GM23338 (cell line): ENCODE measurements around the gene LMAN2L. TPM values are rescaled to one million over a fixed set of nuclear protein-coding genes. Genes with fewer than 3 reads are reported as not detected.

Experiments used
- ATAC-seq: fragments of 200-7000 bp; cut with Tn5 transposase; 3 replicates; pipeline ENCODE4 v1.9.1; 2020
- DNase-seq: peaks from one replicate; pipeline ENCODE4 v3.0.0-alpha.2; 2015; ENCODE audit warnings: low spot score
- H2AFZ ChIP-seq: fragments of 200-600 bp; sonication (generic); 2 replicates; pipeline ENCODE4 v1.8.0; 2016; ENCODE audit warnings: antibody characterized with exemption, mild to moderate bottlenecking, moderate library complexity
- H3F3A ChIP-seq: fragments of 200-600 bp; sonication (generic); replicated peaks from 2 replicates; pipeline ENCODE4 v1.8.0; 2017; ENCODE audit warnings: antibody characterized with exemption, mixed run types, low read depth
- H3K27ac ChIP-seq: fragments of 200-600 bp; sonication (generic); 2 replicates; pipeline ENCODE4 v1.6.1; 2016; ENCODE audit warnings: low read depth
- H3K27me3 ChIP-seq: fragments of 200-600 bp; sonication (generic); 2 replicates; pipeline ENCODE4 v1.8.0; 2016; ENCODE audit warnings: mild to moderate bottlenecking, mixed run types, moderate library complexity; ENCODE audit not compliant: insufficient read depth
- H3K36me3 ChIP-seq: fragments of 200-600 bp; sonication (generic); 2 replicates; pipeline ENCODE4 v1.8.0; 2016; ENCODE audit warnings: mild to moderate bottlenecking; ENCODE audit not compliant: insufficient read depth
- H3K4me1 ChIP-seq: fragments of 200-600 bp; sonication (generic); 2 replicates; pipeline ENCODE4 v1.8.0; 2016; ENCODE audit warnings: mild to moderate bottlenecking, moderate library complexity; ENCODE audit not compliant: insufficient read depth
- H3K4me2 ChIP-seq: fragments of 200-600 bp; sonication (generic); 2 replicates; pipeline ENCODE4 v1.7.1; 2017; ENCODE audit warnings: mixed run types
- H3K4me3 ChIP-seq: fragments of 200-600 bp; sonication (generic); 2 replicates; pipeline ENCODE4 v1.6.1; 2016; ENCODE audit warnings: mixed run types
- H3K79me2 ChIP-seq: fragments of 200-600 bp; sonication (generic); replicated peaks from 2 replicates; pipeline ENCODE4 v1.8.0; 2017; ENCODE audit warnings: mild to moderate bottlenecking; ENCODE audit not compliant: insufficient read depth
- H3K9me2 ChIP-seq: fragments of 200-600 bp; sonication (generic); 2 replicates; pipeline ENCODE4 v1.8.0; 2017; ENCODE audit not compliant: insufficient read depth
- H4K20me1 ChIP-seq: fragments of 200-600 bp; sonication (generic); replicated peaks from 2 replicates; pipeline ENCODE4 v1.8.0; 2017; ENCODE audit warnings: mild to moderate bottlenecking; ENCODE audit not compliant: insufficient read depth
- H3K27ac Mint-ChIP-seq: 2 replicates; pipeline ENCODE4 v1.8.0; 2020; ENCODE audit warnings: inconsistent platforms, mild to moderate bottlenecking, moderate library complexity, mixed read lengths
- H3K27me3 Mint-ChIP-seq: 3 replicates; pipeline ENCODE4 v1.8.0; 2022; ENCODE audit warnings: low read depth, mild to moderate bottlenecking, moderate library complexity, mixed read lengths, inconsistent platforms; ENCODE audit not compliant: insufficient read depth, poor library complexity
- H3K36me3 Mint-ChIP-seq: 3 replicates; pipeline ENCODE4 v1.8.0; 2021; ENCODE audit warnings: low read depth, mild to moderate bottlenecking, inconsistent platforms, moderate library complexity, mixed read lengths
- H3K4me1 Mint-ChIP-seq: 3 replicates; pipeline ENCODE4 v1.8.0; 2020; ENCODE audit warnings: mild to moderate bottlenecking, inconsistent platforms, mixed read lengths
- H3K4me3 Mint-ChIP-seq: 3 replicates; pipeline ENCODE4 v1.8.0; 2021; ENCODE audit warnings: moderate library complexity, mild to moderate bottlenecking, inconsistent platforms, mixed read lengths
- H3K9me3 Mint-ChIP-seq: 3 replicates; pipeline ENCODE4 v1.8.0; 2020; ENCODE audit warnings: moderate library complexity, mild to moderate bottlenecking, inconsistent platforms, mixed read lengths
- CREB1 ChIP-seq: fragments of 250-450 bp; sonication (Bioruptor Pico); IDR thresholded peaks from 2 replicates; pipeline ENCODE4 v1.5.0; 2020; ENCODE audit warnings: low read depth, mild to moderate bottlenecking, moderate library complexity
- EZH2 ChIP-seq: fragments of 200-600 bp; sonication (generic); IDR thresholded peaks from one replicate; pipeline ENCODE4 v1.8.0; 2017; ENCODE audit warnings: antibody characterized with exemption, mild to moderate bottlenecking, low read depth; ENCODE audit not compliant: unreplicated experiment
- EZH2phosphoT487 ChIP-seq: fragments of 200-600 bp; sonication (generic); IDR thresholded peaks from one replicate; pipeline ENCODE4 v1.8.1; 2018; ENCODE audit warnings: antibody characterized with exemption; ENCODE audit not compliant: unreplicated experiment
- JUNB ChIP-seq: IDR thresholded peaks from one replicate; pipeline ENCODE4 v1.6.1; 2016; ENCODE audit warnings: antibody characterized with exemption; ENCODE audit not compliant: unreplicated experiment
- NANOG ChIP-seq: IDR thresholded peaks from 2 replicates; pipeline ENCODE4 v1.6.1; 2016; ENCODE audit warnings: antibody characterized with exemption, borderline replicate concordance
- POLR2AphosphoS5 ChIP-seq: IDR thresholded peaks from 2 replicates; pipeline ENCODE4 v1.6.1; 2016; ENCODE audit warnings: antibody characterized with exemption, low read depth
- STAT1 ChIP-seq: IDR thresholded peaks from one replicate; pipeline ENCODE4 v1.6.1; 2016; ENCODE audit warnings: antibody characterized with exemption; ENCODE audit not compliant: unreplicated experiment
- ZNF331 ChIP-seq: fragments of 250-450 bp; sonication (Bioruptor Pico); IDR thresholded peaks from 2 replicates; pipeline ENCODE4 v1.5.0; 2020; ENCODE audit warnings: low read depth, mild to moderate bottlenecking, moderate library complexity
- polyA plus RNA-seq: library from polyadenylated mRNA; unstranded; fragments of >200 nt; fragmentation: Nextera tagmentation; extraction: Ambion mirVana; gene quantifications from 2 replicates; pipeline ENCODE4 v1.2.1, GENCODE V29; 2016
- total RNA-seq: library from RNA; depleted of rRNA; stranded (reverse); fragments of >200 nt; shearing (Covaris generic); gene quantifications from 2 replicates; pipeline ENCODE4 v1.2.3, GENCODE V29; 2014
- TF ChIP-seq, protein P1 (sequence below): IDR thresholded peaks from 2 replicates; pipeline ENCODE4 v1.6.1; 2016; ENCODE audit warnings: antibody characterized with exemption
- TF ChIP-seq, protein P2 (sequence below): fragments of 250-450 bp; sonication (Bioruptor Pico); IDR thresholded peaks from 2 replicates; pipeline ENCODE4 v1.5.0; 2020; ENCODE audit warnings: mild to moderate bottlenecking, moderate library complexity

The LMAN2L gene
- total and polyA plus RNA-seq, 2 experiments from 2014 or later: 11.8 to 15.8 TPM

DNA sequence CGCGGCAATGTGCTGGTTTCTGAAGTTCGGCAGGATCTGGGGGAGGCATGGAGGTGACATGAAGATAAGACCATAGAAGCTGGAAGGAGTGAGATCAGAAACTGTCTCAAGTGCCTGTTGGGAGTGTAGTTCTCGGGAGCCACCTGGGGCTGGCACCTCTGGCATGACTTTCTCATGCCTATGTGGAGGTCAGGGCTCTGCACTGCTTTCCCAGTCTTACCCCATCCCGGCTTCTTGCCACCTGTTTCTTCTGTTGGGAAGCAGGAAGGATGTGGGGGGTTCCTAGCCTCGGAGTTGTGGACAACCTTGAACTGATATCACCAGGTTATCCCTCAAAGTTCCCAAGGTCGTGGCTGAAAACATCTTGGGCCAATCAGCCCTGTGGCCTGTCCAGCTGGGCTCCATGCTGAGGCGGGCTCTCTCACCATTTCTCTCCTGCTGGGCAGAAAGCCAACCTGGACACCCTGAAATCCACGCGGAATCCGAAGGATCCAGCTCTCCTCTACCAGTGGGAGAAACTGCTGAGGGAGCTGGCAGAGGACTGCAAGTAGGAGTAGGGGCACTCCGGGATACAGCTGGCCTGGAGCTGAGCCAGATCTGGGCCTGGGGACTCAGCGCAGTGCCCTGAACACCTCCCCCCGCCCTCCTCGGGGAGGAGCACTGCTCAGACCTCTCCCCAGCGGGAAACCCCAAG lies 54.8 kb downstream of the LMAN2L start:
- no peak; the same call in 2 of the 3 replicates for ATAC-seq
- H3K79me2 ChIP-seq: no peaks in the 10 kb centered on the region
- H3K27ac ChIP-seq: no peak overlapping the region
- Mint-ChIP-seq H3K9me3 (no peaks in the 10 kb centered on the region), H3K4me3 (no peak overlapping the region), H3K27ac (no peak overlapping the region), H3K4me1 (peaks cover 10% of the 10 kb centered on the region), H3K36me3 (no peaks in the 10 kb centered on the region), H3K27me3 (peaks cover 4% of the 10 kb centered on the region)
- H3K4me3 ChIP-seq: no peak overlapping the region
- peak overlapping the region; percentile 59; the same call in 1 of the 2 replicates for H2AFZ ChIP-seq
- H3K9me2 ChIP-seq: no peaks in the 10 kb centered on the region
- no peak for DNase-seq
- no peaks in the 10 kb centered on the region for H3K4me1 ChIP-seq
- H4K20me1 ChIP-seq: no peaks in the 10 kb centered on the region
- H3F3A ChIP-seq: no peaks in the 10 kb centered on the region
- no peaks in the 10 kb centered on the region for H3K27me3 ChIP-seq
- TF ChIP-seq JUNB (no peak), CREB1 (CRISPR knock-in tag) (no peak), ZNF331 (CRISPR knock-in tag) (no peak), POLR2AphosphoS5 (no peak), EZH2phosphoT487 (no peak), STAT1 (no peak), EZH2 (no peak), NANOG (no peak)
- TF ChIP-seq, protein P1, sequence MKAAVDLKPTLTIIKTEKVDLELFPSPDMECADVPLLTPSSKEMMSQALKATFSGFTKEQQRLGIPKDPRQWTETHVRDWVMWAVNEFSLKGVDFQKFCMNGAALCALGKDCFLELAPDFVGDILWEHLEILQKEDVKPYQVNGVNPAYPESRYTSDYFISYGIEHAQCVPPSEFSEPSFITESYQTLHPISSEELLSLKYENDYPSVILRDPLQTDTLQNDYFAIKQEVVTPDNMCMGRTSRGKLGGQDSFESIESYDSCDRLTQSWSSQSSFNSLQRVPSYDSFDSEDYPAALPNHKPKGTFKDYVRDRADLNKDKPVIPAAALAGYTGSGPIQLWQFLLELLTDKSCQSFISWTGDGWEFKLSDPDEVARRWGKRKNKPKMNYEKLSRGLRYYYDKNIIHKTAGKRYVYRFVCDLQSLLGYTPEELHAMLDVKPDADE: no peak
- TF ChIP-seq, protein P2, sequence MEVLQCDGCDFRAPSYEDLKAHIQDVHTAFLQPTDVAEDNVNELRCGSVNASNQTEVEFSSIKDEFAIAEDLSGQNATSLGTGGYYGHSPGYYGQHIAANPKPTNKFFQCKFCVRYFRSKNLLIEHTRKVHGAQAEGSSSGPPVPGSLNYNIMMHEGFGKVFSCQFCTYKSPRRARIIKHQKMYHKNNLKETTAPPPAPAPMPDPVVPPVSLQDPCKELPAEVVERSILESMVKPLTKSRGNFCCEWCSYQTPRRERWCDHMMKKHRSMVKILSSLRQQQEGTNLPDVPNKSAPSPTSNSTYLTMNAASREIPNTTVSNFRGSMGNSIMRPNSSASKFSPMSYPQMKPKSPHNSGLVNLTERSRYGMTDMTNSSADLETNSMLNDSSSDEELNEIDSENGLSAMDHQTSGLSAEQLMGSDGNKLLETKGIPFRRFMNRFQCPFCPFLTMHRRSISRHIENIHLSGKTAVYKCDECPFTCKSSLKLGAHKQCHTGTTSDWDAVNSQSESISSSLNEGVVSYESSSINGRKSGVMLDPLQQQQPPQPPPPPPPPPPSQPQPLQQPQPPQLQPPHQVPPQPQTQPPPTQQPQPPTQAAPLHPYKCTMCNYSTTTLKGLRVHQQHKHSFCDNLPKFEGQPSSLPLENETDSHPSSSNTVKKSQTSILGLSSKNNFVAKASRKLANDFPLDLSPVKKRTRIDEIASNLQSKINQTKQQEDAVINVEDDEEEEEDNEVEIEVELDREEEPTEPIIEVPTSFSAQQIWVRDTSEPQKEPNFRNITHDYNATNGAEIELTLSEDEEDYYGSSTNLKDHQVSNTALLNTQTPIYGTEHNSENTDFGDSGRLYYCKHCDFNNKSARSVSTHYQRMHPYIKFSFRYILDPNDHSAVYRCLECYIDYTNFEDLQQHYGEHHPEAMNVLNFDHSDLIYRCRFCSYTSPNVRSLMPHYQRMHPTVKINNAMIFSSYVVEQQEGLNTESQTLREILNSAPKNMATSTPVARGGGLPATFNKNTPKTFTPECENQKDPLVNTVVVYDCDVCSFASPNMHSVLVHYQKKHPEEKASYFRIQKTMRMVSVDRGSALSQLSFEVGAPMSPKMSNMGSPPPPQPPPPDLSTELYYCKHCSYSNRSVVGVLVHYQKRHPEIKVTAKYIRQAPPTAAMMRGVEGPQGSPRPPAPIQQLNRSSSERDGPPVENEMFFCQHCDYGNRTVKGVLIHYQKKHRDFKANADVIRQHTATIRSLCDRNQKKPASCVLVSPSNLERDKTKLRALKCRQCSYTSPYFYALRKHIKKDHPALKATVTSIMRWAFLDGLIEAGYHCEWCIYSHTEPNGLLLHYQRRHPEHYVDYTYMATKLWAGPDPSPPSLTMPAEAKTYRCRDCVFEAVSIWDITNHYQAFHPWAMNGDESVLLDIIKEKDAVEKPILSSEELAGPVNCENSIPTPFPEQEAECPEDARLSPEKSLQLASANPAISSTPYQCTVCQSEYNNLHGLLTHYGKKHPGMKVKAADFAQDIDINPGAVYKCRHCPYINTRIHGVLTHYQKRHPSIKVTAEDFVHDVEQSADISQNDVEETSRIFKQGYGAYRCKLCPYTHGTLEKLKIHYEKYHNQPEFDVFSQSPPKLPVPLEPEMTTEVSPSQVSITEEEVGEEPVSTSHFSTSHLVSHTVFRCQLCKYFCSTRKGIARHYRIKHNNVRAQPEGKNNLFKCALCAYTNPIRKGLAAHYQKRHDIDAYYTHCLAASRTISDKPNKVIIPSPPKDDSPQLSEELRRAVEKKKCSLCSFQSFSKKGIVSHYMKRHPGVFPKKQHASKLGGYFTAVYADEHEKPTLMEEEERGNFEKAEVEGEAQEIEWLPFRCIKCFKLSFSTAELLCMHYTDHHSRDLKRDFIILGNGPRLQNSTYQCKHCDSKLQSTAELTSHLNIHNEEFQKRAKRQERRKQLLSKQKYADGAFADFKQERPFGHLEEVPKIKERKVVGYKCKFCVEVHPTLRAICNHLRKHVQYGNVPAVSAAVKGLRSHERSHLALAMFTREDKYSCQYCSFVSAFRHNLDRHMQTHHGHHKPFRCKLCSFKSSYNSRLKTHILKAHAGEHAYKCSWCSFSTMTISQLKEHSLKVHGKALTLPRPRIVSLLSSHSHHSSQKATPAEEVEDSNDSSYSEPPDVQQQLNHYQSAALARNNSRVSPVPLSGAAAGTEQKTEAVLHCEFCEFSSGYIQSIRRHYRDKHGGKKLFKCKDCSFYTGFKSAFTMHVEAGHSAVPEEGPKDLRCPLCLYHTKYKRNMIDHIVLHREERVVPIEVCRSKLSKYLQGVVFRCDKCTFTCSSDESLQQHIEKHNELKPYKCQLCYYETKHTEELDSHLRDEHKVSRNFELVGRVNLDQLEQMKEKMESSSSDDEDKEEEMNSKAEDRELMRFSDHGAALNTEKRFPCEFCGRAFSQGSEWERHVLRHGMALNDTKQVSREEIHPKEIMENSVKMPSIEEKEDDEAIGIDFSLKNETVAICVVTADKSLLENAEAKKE: no peak
- no peak overlapping the region for H3K4me2 ChIP-seq
- no peaks in the 10 kb centered on the region for H3K36me3 ChIP-seq
